Esophagus muscularis mucosa (tissue), 4 donors: ENCODE results near the gene HAUS7. TPM values are rescaled to one million over a fixed set of nuclear protein-coding genes. Genes with fewer than 3 reads are reported as not detected.

Source experiments
- DNase-seq: peaks from one replicate; pipeline ENCODE4 v3.0.0-alpha.2; 2017; ENCODE audit errors: extremely low spot score
- H3K27ac ChIP-seq, 4 donors: fragments of 200-600 bp; sonication (generic); replicated peaks in 1 of 4; 1 replicate in 3 of 4; 2 replicates in 1 of 4; pipeline ENCODE4 v1.5.1; 2016 to 2019; ENCODE audit warnings: mild to moderate bottlenecking in 1 of 4
- H3K27me3 ChIP-seq, 4 donors: fragments of 200-600 bp; sonication (generic); one replicate each; pipeline versions ENCODE4 v1.5.1 to v1.6.0; 2016 to 2019
- H3K36me3 ChIP-seq, 4 donors: fragments of 200-600 bp; sonication (generic); one replicate each; pipeline ENCODE4 v1.5.1; 2016 to 2019
- H3K4me1 ChIP-seq, 4 donors: fragments of 200-600 bp; sonication (generic); one replicate each; pipeline ENCODE4 v1.5.1; 2016 to 2019
- H3K4me3 ChIP-seq, 4 donors: fragments of 200-600 bp; sonication (generic); 1 replicate in 2 of 4; 2 replicates in 2 of 4; pipeline ENCODE4 v1.5.1; 2016 to 2019; ENCODE audit warnings: mild to moderate bottlenecking in 4 of 4, moderate library complexity in 1 of 4
- H3K9me3 ChIP-seq, 4 donors: fragments of 200-600 bp; sonication (generic); 1 replicate in 3 of 4; 2 replicates in 1 of 4; pipeline ENCODE4 v1.5.1; 2016 to 2019
- CTCF ChIP-seq, 3 experiments: fragments of 200-600 bp in 2 of 3; fragments of 450-650 bp in 1 of 3; sonication (generic) in 2 of 3; IDR thresholded peaks; one replicate each; pipeline ENCODE4 v1.5.1; 2017 to 2019; ENCODE audit warnings: antibody characterized with exemption in 3 of 3, mild to moderate bottlenecking in 2 of 3, moderate library complexity in 1 of 3
- EP300 ChIP-seq: sonication (generic); formaldehyde crosslinking; IDR thresholded peaks from one replicate; pipeline ENCODE4 v1.6.1; 2017; ENCODE audit warnings: antibody characterized with exemption
- POLR2A ChIP-seq: fragments of 450-650 bp; IDR thresholded peaks from one replicate; pipeline ENCODE4 v1.6.1; 2017; ENCODE audit warnings: antibody characterized with exemption, moderate library complexity, mild to moderate bottlenecking, low read depth
- POLR2AphosphoS5 ChIP-seq, 2 donors: sonication (generic); formaldehyde crosslinking; IDR thresholded peaks; one replicate each; pipeline ENCODE4 v1.6.1; 2017; ENCODE audit warnings: antibody characterized with exemption in 2 of 2
- WGBS: methylation state at CpG from one replicate; pipeline ENCODE4 v1.1.5; 2018; 5-methylcytosine and 5-hydroxymethylcytosine counted together
- intact Hi-C: fragments of 100-400 bp; cut with DNase I; formaldehyde crosslinking; loops from one replicate; pipeline ENCODE4 v1.15.1; 2023
- total RNA-seq, 4 donors: library from RNA; depleted of rRNA; stranded (reverse); fragments of >200 nt; gene quantifications; one replicate each; pipeline versions ENCODE4 v1.1.0 to v1.2.1, GENCODE V29; 2016

HAUS7 gene
- total RNA-seq, 4 donors from 2014 or later = 23.4 to 25.8 (median 24.2) TPM

GRCh38 chrX:153488231-153488914 lies 18.0 kb upstream of the HAUS7 start:
- Histone ChIP-seq H3K27ac (peak overlapping the region in 3 of 4 donors; percentile 11 to 42 (median 23)), H3K4me3 (no peak overlapping the region), H3K4me1 (peaks cover 2 to 22% (median 18%) of the 10 kb centered on the region in 4 donors), H3K9me3 (no peaks in the 10 kb centered on the region), H3K36me3 (no peaks in the 10 kb centered on the region), H3K27me3 (peaks cover 0 to 3% (median 0%) of the 10 kb centered on the region in 4 donors)
- DNase-seq = no peak
- no peak for TF ChIP-seq POLR2AphosphoS5 (IDR thresholded peaks at IDR 0.05)
- TF ChIP-seq POLR2A = no peak
- TF ChIP-seq EP300 = no peak
- TF ChIP-seq CTCF (IDR thresholded peaks at IDR 0.05) = no peak
- intact Hi-C loops = no loop called here
- WGBS = 49% methylated on average over 25 of the region's 27 CpGs

GRCh38 chrX:153487590-153488071 lies 17.3 kb upstream of the HAUS7 start:
- no peak overlapping the region for H3K4me3 ChIP-seq
- peaks cover 0 to under 1% (median 0%) of the 10 kb centered on the region in 4 donors for H3K27me3 ChIP-seq
- no peak for DNase-seq
- no peaks in the 10 kb centered on the region for H3K9me3 ChIP-seq
- intact Hi-C loops = no loop called here
- peak overlapping the region in 2 of 4 donors; percentile 23 to 42 for H3K27ac ChIP-seq
- WGBS = 82% methylated on average over 5 of the region's 11 CpGs
- H3K4me1 ChIP-seq = peaks cover 2 to 22% (median 18%) of the 10 kb centered on the region in 4 donors
- no peaks in the 10 kb centered on the region for H3K36me3 ChIP-seq
- TF ChIP-seq EP300 (no peak), POLR2A (no peak), CTCF (IDR thresholded peaks at IDR 0.05) (no peak), POLR2AphosphoS5 (IDR thresholded peaks at IDR 0.05) (no peak)

GRCh38 chrX:153486171-153486570 lies 15.8 kb upstream of the HAUS7 start:
- peaks cover 2 to 19% (median 16%) of the 10 kb centered on the region in 4 donors for H3K4me1 ChIP-seq
- no peaks in the 10 kb centered on the region for H3K27me3 ChIP-seq
- intact Hi-C loops = no loop called here
- no peak for DNase-seq
- no peaks in the 10 kb centered on the region for H3K36me3 ChIP-seq
- WGBS = 83% methylated on average over 3 of the region's 10 CpGs
- no peak overlapping the region for H3K4me3 ChIP-seq
- H3K27ac ChIP-seq = no peak overlapping the region
- no peaks in the 10 kb centered on the region for H3K9me3 ChIP-seq
- no peak for TF ChIP-seq POLR2A
- no peak for TF ChIP-seq EP300
- TF ChIP-seq CTCF (IDR thresholded peaks at IDR 0.05) = no peak
- TF ChIP-seq POLR2AphosphoS5 (IDR thresholded peaks at IDR 0.05) = no peak

- Histone ChIP-seq H3K36me3 (no peaks in the 10 kb centered on the region), H3K4me1 (peaks cover 2 to 19% (median 15%) of the 10 kb centered on the region in 4 donors), H3K9me3 (no peaks in the 10 kb centered on the region), H3K27ac (no peak overlapping the region), H3K27me3 (no peaks in the 10 kb centered on the region), H3K4me3 (no peak overlapping the region)
- intact Hi-C loops = no loop called here
- 87% methylated on average over 23 of the region's 30 CpGs for WGBS
- TF ChIP-seq POLR2AphosphoS5 (IDR thresholded peaks at IDR 0.05) (no peak), EP300 (no peak), CTCF (IDR thresholded peaks at IDR 0.05) (no peak), POLR2A (no peak)
- no peak for DNase-seq
Observed at GRCh38 chrX:153485396-153486080, 15.2 kb upstream of the HAUS7 start.
